ENCODE data around the gene UNC5C. TPM values are rescaled to one million over a fixed set of nuclear protein-coding genes. Genes with fewer than 3 reads are reported as not detected.

The UNC5C gene
- total and polyA plus RNA-seq, 4 donors = 0.27 to 1.2 (median 0.78) TPM

- no peak for DNase-seq (ENCODE audit: low spot score)
- Histone ChIP-seq H3K9ac (ENCODE audit: low read depth in 1 of 2, low read length in 2 of 2) (no peak overlapping the region), H3K4me1 (ENCODE audit: control insufficient read depth in 4 of 4, insufficient read depth in 4 of 4, low read length in 3 of 4) (no peaks in the 10 kb centered on the region), H3K36me3 (ENCODE audit: control insufficient read depth in 4 of 4, insufficient read depth in 3 of 4, low read depth in 1 of 4, low read length in 3 of 4) (no peaks in the 10 kb centered on the region), H3K27me3 (ENCODE audit: control insufficient read depth in 4 of 4, insufficient read depth in 4 of 4, low read length in 3 of 4) (peaks cover 0 to 4% (median 0%) of the 10 kb centered on the region in 4 donors), H3K4me3 (ENCODE audit: low read depth in 1 of 3, low read length in 3 of 3) (no peak overlapping the region), H3K9me3 (ENCODE audit: control insufficient read depth in 4 of 4, low read length in 3 of 4) (no peaks in the 10 kb centered on the region), H3K27ac (ENCODE audit: low read depth in 1 of 2, low read length in 2 of 2) (no peak overlapping the region)
- no peak for TF ChIP-seq RXRA (IDR thresholded peaks at IDR 0.05)
- no peak for TF ChIP-seq GABPA (IDR thresholded peaks at IDR 0.05 in 1 of 2, conservative IDR thresholded peaks at IDR 0.05 in 1 of 2)
- no peak for TF ChIP-seq FOXA1 (IDR thresholded peaks at IDR 0.05)
- no peak for TF ChIP-seq ZBTB33 (IDR thresholded peaks at IDR 0.05)
- TF ChIP-seq JUND (IDR thresholded peaks at IDR 0.05) = no peak
- no peak for TF ChIP-seq CTCF (IDR thresholded peaks at IDR 0.05; ENCODE audit: low read depth, low read length, missing input control)
- no peak for TF ChIP-seq YY1 (IDR thresholded peaks at IDR 0.05)
- no peak for TF ChIP-seq ATF3 (IDR thresholded peaks at IDR 0.05)
- TF ChIP-seq REST (IDR thresholded peaks at IDR 0.05) = no peak
- no peak for TF ChIP-seq HNF4A (conservative IDR thresholded peaks at IDR 0.05)
- 84% methylated on average over 1 of the region's 1 CpG for WGBS
These were observed 234.2 kb downstream of the UNC5C start for GRCh38 chr4:95314573-95314972.

- no peaks in the 10 kb centered on the region for H3K36me3 ChIP-seq (ENCODE audit: control insufficient read depth in 4 of 4, insufficient read depth in 3 of 4, low read depth in 1 of 4, low read length in 3 of 4)
- no peaks in the 10 kb centered on the region for H3K4me1 ChIP-seq (ENCODE audit: control insufficient read depth in 4 of 4, insufficient read depth in 4 of 4, low read length in 3 of 4)
- no peak overlapping the region for H3K9ac ChIP-seq (ENCODE audit: low read depth in 1 of 2, low read length in 2 of 2)
- H3K4me3 ChIP-seq (ENCODE audit: low read depth in 1 of 3, low read length in 3 of 3) = no peak overlapping the region
- TF ChIP-seq YY1 (IDR thresholded peaks at IDR 0.05) = no peak
- no peak for TF ChIP-seq RAD21 (IDR thresholded peaks at IDR 0.05)
- TF ChIP-seq GABPA (IDR thresholded peaks at IDR 0.05 in 1 of 2, conservative IDR thresholded peaks at IDR 0.05 in 1 of 2) = no peak
- no peak for TF ChIP-seq SP1 (IDR thresholded peaks at IDR 0.05)
- no peak for TF ChIP-seq ZBTB33 (IDR thresholded peaks at IDR 0.05)
- TF ChIP-seq RXRA (IDR thresholded peaks at IDR 0.05) = no peak
- TF ChIP-seq MAX (IDR thresholded peaks at IDR 0.05) = no peak
- no peak for TF ChIP-seq HNF4G (IDR thresholded peaks at IDR 0.05)
- no peak for TF ChIP-seq FOXA2 (IDR thresholded peaks at IDR 0.05)
- no peak for TF ChIP-seq ATF3 (IDR thresholded peaks at IDR 0.05)
- TF ChIP-seq FOXA1 (IDR thresholded peaks at IDR 0.05) = no peak
- TF ChIP-seq HNF4A (conservative IDR thresholded peaks at IDR 0.05) = no peak
- TF ChIP-seq REST (IDR thresholded peaks at IDR 0.05) = no peak
- no peak for TF ChIP-seq JUND (IDR thresholded peaks at IDR 0.05)
- no peak for TF ChIP-seq EGR1 (IDR thresholded peaks at IDR 0.05; ENCODE audit: low read depth in 2 of 2)
- WGBS = 69% methylated on average over 1 of the region's 1 CpG
- H3K27me3 ChIP-seq (ENCODE audit: control insufficient read depth in 4 of 4, insufficient read depth in 4 of 4, low read length in 3 of 4) = no peaks in the 10 kb centered on the region
- H3K9me3 ChIP-seq (ENCODE audit: control insufficient read depth in 4 of 4, low read length in 3 of 4) = no peaks in the 10 kb centered on the region
- no peak for DNase-seq (ENCODE audit: low spot score)
- no peak overlapping the region for H3K27ac ChIP-seq (ENCODE audit: low read depth in 1 of 2, low read length in 2 of 2)
These were observed 243.9 kb downstream of the UNC5C start for GRCh38 chr4:95304898-95305297.
